ENCODE measurements around the gene BICDL2.

GRCh38 chr16:3022684-3023414 is 13.9 kb downstream of the BICDL2 start:
- TF ChIP-seq CTCF (conservative IDR thresholded peaks at IDR 0.05) (no peak), ZFX (IDR thresholded peaks at IDR 0.05) (no peak)

All from C4-2B (cell line).